Measurements from ENCODE around the gene SELENOV. TPM values are rescaled to one million over a fixed set of nuclear protein-coding genes. Genes with fewer than 3 reads are reported as not detected.

Gene SELENOV
- polyA plus RNA-seq, 1 experiment = not detected

- H3K4me3 ChIP-seq (ENCODE audit: low read depth, low read length) = no peak overlapping the region
- peaks cover 52% of the 10 kb centered on the region for H3K27me3 ChIP-seq (ENCODE audit: control insufficient read depth, insufficient read depth, low read length)
- no peak for TF ChIP-seq CTCF (IDR thresholded peaks at IDR 0.05; ENCODE audit: low read depth, low read length)
- ChIA-PET CTCF (no interaction called here), POLR2A (no interaction called here)
- H3K27ac ChIP-seq (ENCODE audit: low read depth, low read length) = no peak overlapping the region
- no peak for DNase-seq (ENCODE audit: low read depth, low spot score)
- peaks cover 3% of the 10 kb centered on the region; the same call in 1 of the 2 replicates for H3K9me3 ChIP-seq (ENCODE audit: control insufficient read depth, insufficient read depth, low read length)
These were observed 13.6 kb upstream of the SELENOV start for GRCh38 chr19:39501340-39501739.

GRCh38 chr19:39502640-39503417, 12.1 kb upstream of the SELENOV start:
- H3K9me3 ChIP-seq (ENCODE audit: control insufficient read depth, insufficient read depth, low read length) = peaks cover 5% of the 10 kb centered on the region; the same call in 1 of the 2 replicates
- TF ChIP-seq CTCF (IDR thresholded peaks at IDR 0.05; ENCODE audit: low read depth, low read length) = peak; percentile 47
- no peak overlapping the region for H3K4me3 ChIP-seq (ENCODE audit: low read depth, low read length)
- POLR2A ChIA-PET = no interaction called here
- H3K27ac ChIP-seq (ENCODE audit: low read depth, low read length) = no peak overlapping the region
- peaks cover 52% of the 10 kb centered on the region for H3K27me3 ChIP-seq (ENCODE audit: control insufficient read depth, insufficient read depth, low read length)
- DNase-seq (ENCODE audit: low read depth, low spot score) = no peak
- CTCF ChIA-PET = interaction anchor here (0.5 to 1.7 kb wide), 13 partner anchors 8 to 716 kb away, joined by 3 to 10 read pairs (median 4); partner anchors contain the start of genes EID2, EID2B, TIMM50 and TTC9B

GRCh38 chr19:39506598-39506943, 8.4 kb upstream of the SELENOV start:
- H3K27ac ChIP-seq (ENCODE audit: low read depth, low read length) = no peak overlapping the region
- ChIA-PET POLR2A (interaction anchor here (1.2 kb wide), 1 partner anchor 71 kb away, joined by 4 read pairs; the partner anchor contains the start of gene RPS16), CTCF (interaction anchor here (0.6 kb wide), 1 partner anchor 34 kb away, joined by 3 read pairs; no protein-coding TSS in a partner anchor)
- no peak for TF ChIP-seq CTCF (IDR thresholded peaks at IDR 0.05; ENCODE audit: low read depth, low read length)
- peaks cover 26% of the 10 kb centered on the region for H3K27me3 ChIP-seq (ENCODE audit: control insufficient read depth, insufficient read depth, low read length)
- DNase-seq (ENCODE audit: low read depth, low spot score) = no peak
- H3K4me3 ChIP-seq (ENCODE audit: low read depth, low read length) = peak overlapping the region; percentile 60; the same call in 1 of the 2 replicates
- peaks cover 5% of the 10 kb centered on the region; the same call in 1 of the 2 replicates for H3K9me3 ChIP-seq (ENCODE audit: control insufficient read depth, insufficient read depth, low read length)

- Histone ChIP-seq H3K4me3 (ENCODE audit: low read depth, low read length) (peak overlapping the region; percentile 60), H3K9me3 (ENCODE audit: control insufficient read depth, insufficient read depth, low read length) (peaks cover 5% of the 10 kb centered on the region; the same call in 1 of the 2 replicates), H3K27ac (ENCODE audit: low read depth, low read length) (no peak overlapping the region), H3K27me3 (ENCODE audit: control insufficient read depth, insufficient read depth, low read length) (peaks cover 24% of the 10 kb centered on the region)
- no peak for DNase-seq (ENCODE audit: low read depth, low spot score)
- POLR2A ChIA-PET = interaction anchor here (1.0 to 1.2 kb wide), 2 partner anchors 62 to 71 kb away, joined by 4 read pairs; partner anchors contain the start of genes RPS16 and SUPT5H
- CTCF ChIA-PET = no interaction called here
- TF ChIP-seq CTCF (IDR thresholded peaks at IDR 0.05; ENCODE audit: low read depth, low read length) = no peak
These were observed 7.8 kb upstream of the SELENOV start for GRCh38 chr19:39506944-39507714.

Data from AG04450 (cell line).